Stimulated activated CD8-positive, alpha-beta memory T cell treated with anti-CD3 and anti-CD28 coated beads, Interleukin-7, amount 100 ng/mL, for 4 hours (primary cell): ENCODE data around the gene SOX18.
"Not testable (repeated sequence)": the region's sequence is repeated elsewhere in the genome, so short reads cannot be mapped to it uniquely, and the experiment has no call there.

Experiments
- DNase-seq, 2 donors: peaks; one replicate each; pipeline ENCODE4 v3.0.0-alpha.2; 2020; ENCODE audit warnings: low read depth in 2 of 2

SOX18 gene

DNA sequence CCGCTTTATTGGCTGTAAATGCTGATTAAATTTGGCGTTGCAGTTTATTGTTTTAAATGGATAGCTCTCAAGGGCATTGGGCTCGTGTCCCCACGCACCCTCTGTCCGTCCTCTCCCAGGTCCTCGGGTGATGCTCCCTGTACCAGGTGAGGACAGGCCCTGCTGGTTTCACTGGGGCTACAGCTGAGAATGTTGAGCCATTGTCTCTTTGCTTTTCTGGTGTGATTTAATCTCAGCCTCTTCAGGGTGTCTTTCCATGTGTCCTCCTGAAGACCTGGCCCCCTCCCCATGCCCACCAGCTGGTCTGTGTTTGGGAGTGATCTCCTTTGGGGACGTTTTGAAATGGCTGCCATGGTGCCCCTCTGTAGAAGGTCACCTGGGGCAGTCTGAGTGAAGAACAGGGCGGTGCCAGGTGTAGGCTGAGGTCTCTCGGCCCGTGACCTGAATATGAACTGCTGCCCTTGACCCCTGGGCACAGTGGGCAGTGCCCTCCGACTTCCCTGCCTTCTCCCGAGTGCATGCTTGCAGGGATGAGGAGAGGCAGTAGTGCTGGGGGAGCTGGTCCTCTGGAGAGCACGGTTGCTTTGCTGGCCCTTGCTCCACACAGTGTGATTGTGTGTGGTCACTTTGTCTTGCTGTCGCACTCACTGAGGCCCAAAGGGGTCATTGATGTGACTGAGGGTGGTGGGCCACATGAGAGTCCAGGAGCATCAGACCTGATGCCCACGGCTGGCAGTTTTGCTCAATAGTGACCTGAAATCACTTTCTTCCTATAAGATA is 25.9 kb downstream of the SOX18 start:
- no peak for DNase-seq

DNA sequence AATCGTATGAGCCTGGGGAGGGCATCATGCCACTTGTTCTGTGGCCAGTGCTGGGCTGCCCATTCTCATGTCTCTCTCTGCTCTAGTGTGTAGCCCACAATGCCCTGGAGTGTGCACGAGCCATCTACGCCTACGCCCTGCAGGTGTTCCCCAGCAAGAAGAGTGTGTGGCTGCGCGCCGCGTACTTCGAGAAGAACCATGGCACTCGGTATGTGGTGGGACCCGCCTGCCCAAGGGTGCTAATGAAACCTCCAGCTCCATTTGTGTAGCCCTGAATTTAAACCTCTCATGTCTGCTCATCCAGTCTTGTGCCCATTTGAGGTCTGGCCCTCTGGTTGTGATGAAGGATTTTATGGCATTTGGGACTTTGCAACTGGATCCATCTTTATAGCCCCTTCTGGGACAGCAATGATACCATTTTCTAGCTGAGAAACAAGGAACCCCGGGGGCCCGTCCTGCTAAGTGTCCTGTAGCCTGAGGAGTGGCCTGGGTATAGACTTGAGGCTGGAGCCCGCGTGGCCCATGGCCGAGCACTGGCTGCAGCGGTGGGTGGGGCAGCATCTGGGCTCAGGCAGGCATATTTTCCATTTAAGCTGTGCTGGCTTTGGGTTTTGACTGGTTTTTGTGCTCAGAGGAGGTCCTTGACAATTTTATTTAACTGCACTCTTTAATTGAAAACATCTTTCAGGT is 26.6 kb downstream of the SOX18 start:
- DNase-seq, result no peak

- DNase-seq, result no peak
Observed at GRCh38 chr20:64021124-64021975, 28.1 kb downstream of the SOX18 start.

DNA sequence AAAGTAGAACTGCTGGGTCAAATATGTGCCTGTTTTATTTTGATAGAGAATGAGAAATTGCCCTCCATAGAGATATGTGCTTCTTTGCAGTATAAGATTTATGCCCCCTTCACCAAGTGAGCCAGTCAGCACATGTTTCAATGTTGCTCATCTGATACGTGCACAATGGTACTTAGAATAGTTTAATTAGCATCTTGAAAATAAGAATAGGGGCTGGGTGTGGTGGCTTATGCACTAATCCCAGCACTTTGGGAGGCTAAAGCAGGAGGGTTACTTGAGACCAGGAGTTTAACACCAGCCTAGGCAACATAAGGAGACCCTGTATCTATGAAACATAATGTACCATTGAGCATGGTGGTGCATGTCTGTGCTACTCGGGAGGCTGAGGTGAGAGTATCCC is 33.8 kb downstream of the SOX18 start:
- no peak for DNase-seq

- not testable (repeated sequence) for DNase-seq
Observed at GRCh38 chr20:64012385-64013154, 36.9 kb downstream of the SOX18 start.

DNA sequence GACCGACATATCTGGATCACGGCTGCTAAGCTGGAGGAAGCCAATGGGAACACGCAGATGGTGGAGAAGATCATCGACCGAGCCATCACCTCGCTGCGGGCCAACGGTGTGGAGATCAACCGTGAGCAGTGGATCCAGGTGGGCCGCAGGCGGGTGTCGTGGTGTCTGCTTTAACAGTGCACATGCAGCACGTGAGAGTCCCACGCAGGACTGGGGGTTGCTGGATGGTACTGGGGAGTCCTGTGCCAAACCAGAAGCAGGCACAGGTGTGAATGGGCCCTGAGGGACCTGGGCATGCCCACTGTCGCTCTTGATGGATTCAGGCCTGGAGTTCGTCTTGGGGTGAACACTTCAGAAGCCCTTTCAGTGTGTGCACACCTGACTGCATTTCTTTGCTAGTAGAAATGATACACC is 38.1 kb downstream of the SOX18 start:
- no peak for DNase-seq

GRCh38 chr20:64010711-64011237 is 38.7 kb downstream of the SOX18 start:
- no peak for DNase-seq

DNA sequence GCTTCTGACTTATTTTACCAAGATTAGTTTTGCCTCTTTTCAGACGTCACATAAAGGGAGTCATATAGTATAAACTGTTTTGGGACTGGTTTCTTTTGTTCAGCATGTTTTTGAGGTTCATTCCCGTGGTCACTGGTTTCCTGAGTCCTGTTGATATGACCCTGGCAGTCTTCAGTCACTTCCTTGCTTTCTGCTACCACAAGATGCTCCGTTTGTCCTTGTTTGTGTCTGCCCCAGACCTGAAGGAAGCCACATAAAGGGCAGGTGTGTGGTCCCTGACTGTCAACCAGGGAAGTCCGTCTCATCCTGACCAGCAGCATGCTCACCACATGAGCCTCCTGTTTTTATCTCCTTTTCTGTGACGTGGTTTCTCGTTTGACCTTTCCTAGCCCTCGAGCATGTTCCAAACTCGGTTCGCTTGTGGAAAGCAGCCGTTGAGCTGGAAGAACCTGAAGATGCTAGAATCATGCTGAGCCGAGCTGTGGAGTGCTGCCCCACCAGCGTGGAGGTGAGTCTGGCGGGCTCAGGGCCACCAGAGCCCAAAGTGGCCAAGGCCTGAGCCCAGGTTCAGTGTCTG is 39.5 kb downstream of the SOX18 start:
- no peak for DNase-seq

GRCh38 chr20:64006902-64007301 is 42.5 kb downstream of the SOX18 start:
- no peak for DNase-seq

GRCh38 chr20:64006490-64006889 is 42.9 kb downstream of the SOX18 start:
- DNase-seq, result no peak

GRCh38 chr20:64005394-64005793 is 44.0 kb downstream of the SOX18 start:
- no peak for DNase-seq

GRCh38 chr20:64003960-64004725 is 45.3 kb downstream of the SOX18 start:
- no peak for DNase-seq

DNA sequence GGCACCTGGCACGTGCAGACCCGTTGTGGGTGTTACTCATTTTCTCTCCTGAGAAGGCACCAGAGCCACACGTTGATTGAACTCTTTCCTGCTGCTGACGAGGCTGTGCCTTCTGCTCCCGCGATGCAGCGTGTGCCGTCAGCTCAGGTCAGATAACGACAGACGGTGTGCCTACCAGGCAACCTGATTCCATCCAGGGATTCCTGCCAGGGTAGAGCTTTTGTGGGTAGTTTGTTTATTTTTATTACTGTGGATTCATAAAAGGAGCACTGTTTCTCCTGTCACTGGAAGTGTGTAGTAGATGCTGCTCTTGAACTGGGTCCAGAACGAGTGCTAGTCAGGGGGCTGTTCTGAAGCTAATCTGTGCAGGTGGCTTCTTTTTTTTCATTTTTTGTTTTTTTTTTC is 47.8 kb downstream of the SOX18 start:
- no peak for DNase-seq

DNA sequence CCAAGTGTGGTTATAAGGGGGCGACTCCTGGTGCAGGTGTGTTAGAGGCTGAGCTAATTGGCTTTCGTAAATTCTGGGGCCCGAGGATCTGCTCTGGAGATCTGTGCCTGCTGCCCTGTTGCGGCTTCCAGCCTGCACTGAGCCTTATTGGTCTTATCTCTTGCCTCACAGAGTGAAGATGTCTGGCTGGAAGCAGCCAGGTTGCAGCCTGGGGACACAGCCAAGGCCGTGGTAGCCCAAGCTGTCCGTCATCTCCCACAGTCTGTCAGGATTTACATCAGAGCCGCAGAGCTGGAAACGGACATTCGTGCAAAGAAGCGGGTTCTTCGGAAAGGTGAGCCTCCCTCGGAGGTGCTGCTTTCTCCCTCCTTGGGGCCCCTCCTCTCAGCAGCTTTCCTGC is 48.5 kb downstream of the SOX18 start:
- no peak for DNase-seq
